ENCODE data around the gene MAP3K2.
"Not testable (repeated sequence)": the region's sequence is repeated elsewhere in the genome, so short reads cannot be mapped to it uniquely, and the experiment has no call there.

MAP3K2 gene

DNA sequence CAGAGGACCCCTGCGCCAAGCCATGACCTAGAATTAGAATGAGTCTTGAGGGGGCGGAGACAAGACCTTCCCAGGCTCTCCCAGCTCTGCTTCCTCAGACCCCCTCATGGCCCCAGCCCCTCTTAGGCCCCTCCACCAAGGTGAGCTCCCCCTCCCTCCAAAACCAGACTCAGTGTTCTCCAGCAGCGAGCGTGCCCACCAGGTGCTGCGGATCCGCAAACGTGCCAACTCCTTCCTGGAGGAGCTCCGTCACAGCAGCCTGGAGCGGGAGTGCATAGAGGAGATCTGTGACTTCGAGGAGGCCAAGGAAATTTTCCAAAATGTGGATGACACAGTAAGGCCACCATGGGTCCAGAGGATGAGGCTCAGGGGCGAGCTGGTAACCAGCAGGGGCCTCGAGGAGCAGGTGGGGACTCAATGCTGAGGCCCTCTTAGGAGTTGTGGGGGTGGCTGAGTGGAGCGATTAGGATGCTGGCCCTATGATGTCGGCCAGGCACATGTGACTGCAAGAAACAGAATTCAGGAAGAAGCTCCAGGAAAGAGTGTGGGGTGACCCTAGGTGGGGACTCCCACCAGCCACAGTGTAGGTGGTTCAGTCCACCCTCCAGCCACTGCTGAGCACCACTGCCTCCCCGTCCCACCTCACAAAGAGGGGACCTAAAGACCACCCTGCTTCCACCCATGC, 33.5 kb upstream of the MAP3K2 start:
- no peak for DNase-seq

DNA sequence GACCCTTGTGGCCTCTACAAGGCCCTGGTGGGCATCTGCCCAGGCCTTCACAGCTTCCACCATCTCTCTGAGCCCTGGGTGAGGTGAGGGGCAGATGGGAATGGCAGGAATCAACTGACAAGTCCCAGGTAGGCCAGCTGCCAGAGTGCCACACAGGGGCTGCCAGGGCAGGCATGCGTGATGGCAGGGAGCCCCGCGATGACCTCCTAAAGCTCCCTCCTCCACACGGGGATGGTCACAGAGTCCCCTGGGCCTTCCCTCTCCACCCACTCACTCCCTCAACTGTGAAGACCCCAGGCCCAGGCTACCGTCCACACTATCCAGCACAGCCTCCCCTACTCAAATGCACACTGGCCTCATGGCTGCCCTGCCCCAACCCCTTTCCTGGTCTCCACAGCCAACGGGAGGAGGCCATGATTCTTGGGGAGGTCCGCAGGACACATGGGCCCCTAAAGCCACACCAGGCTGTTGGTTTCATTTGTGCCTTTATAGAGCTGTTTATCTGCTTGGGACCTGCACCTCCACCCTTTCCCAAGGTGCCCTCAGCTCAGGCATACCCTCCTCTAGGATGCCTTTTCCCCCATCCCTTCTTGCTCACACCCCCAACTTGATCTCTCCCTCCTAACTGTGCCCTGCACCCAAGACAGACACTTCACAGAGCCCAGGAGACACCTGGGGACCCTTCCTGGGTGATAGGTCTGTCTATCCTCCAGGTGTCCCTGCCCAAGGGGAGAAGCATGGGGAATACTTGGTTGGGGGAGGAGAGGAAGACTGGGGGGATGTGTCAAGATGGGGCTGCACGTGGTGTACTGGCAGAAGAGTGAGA, 32.5 kb upstream of the MAP3K2 start:
- DNase-seq = no peak

DNA sequence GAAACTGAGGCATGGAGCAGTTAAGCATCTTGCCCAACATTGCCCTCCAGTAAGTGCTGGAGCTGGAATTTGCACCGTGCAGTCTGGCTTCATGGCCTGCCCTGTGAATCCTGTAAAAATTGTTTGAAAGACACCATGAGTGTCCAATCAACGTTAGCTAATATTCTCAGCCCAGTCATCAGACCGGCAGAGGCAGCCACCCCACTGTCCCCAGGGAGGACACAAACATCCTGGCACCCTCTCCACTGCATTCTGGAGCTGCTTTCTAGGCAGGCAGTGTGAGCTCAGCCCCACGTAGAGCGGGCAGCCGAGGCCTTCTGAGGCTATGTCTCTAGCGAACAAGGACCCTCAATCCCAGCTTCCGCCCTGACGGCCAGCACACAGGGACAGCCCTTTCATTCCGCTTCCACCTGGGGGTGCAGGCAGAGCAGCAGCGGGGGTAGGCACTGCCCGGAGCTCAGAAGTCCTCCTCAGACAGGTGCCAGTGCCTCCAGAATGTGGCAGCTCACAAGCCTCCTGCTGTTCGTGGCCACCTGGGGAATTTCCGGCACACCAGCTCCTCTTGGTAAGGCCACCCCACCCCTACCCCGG, 31.8 kb upstream of the MAP3K2 start:
- DNase-seq = no peak

DNA sequence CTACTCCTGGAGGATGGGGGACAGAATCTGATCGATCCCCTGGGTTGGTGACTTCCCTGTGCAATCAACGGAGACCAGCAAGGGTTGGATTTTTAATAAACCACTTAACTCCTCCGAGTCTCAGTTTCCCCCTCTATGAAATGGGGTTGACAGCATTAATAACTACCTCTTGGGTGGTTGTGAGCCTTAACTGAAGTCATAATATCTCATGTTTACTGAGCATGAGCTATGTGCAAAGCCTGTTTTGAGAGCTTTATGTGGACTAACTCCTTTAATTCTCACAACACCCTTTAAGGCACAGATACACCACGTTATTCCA, 31.3 kb upstream of the MAP3K2 start:
- DNase-seq = no peak

DNA sequence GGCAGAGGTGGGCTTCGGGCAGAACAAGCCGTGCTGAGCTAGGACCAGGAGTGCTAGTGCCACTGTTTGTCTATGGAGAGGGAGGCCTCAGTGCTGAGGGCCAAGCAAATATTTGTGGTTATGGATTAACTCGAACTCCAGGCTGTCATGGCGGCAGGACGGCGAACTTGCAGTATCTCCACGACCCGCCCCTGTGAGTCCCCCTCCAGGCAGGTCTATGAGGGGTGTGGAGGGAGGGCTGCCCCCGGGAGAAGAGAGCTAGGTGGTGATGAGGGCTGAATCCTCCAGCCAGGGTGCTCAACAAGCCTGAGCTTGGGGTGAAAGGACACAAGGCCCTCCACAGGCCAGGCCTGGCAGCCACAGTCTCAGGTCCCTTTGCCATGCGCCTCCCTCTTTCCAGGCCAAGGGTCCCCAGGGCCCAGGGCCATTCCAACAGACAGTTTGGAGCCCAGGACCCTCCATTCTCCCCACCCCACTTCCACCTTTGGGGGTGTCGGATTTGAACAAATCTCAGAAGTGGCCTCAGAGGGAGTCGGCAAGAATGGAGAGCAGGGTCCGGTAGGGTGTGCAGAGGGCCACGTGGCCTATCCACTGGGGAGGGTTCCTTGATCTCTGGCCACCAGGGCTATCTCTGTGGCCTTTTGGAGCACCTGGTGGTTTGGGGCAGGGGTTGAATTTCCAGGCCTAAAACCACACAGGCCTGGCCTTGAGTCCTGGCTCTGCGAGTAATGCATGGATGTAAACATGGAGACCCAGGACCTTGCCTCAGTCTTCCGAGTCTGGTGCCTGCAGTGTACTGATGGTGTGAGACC, 30.7 kb upstream of the MAP3K2 start, which contains the start of gene PROC:
TSS of gene PROC (plus strand) at position 128 of the 812 bp plus-strand sequence. CDS start 1,516 bp downstream, outside the sequence.
- DNase-seq = no peak

DNA sequence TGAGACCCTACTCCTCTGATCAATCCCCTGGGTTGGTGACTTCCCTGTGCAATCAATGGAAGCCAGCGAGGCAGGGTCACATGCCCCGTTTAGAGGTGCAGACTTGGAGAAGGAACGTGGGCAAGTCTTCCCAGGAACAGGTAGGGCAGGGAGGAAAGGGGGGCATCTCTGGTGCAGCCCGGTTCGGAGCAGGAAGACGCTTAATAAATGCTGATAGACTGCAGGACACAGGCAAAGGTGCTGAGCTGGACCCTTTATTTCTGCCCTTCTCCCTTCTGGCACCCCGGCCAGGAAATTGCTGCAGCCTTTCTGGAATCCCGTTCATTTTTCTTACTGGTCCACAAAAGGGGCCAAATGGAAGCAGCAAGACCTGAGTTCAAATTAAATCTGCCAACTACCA, 29.6 kb upstream of the MAP3K2 start:
- DNase-seq = no peak

DNA sequence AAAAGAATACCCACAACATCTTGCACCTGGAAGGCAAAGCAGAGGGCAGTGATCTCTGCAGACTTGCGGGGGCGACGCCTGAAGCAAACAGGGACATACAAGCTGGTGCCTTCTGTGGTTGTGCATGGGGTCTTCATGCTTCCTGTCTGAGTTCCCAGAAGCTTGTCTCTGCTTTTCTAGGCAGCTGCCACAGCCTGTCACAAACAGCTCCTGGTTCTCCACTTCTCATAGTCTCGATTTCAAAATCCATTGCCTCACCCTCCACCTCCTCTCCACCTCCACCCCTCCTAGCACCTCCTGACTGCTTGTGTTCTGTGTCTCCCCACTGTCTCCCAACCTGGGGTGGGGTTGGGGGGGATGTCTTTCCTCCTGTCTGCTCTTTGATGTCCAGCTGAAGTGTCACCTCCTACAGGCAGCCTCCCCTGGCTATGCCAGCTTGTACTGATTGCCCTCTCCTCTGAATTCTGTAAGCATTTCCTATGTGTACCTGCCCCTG, 28.8 kb upstream of the MAP3K2 start:
- no peak for DNase-seq

DNA sequence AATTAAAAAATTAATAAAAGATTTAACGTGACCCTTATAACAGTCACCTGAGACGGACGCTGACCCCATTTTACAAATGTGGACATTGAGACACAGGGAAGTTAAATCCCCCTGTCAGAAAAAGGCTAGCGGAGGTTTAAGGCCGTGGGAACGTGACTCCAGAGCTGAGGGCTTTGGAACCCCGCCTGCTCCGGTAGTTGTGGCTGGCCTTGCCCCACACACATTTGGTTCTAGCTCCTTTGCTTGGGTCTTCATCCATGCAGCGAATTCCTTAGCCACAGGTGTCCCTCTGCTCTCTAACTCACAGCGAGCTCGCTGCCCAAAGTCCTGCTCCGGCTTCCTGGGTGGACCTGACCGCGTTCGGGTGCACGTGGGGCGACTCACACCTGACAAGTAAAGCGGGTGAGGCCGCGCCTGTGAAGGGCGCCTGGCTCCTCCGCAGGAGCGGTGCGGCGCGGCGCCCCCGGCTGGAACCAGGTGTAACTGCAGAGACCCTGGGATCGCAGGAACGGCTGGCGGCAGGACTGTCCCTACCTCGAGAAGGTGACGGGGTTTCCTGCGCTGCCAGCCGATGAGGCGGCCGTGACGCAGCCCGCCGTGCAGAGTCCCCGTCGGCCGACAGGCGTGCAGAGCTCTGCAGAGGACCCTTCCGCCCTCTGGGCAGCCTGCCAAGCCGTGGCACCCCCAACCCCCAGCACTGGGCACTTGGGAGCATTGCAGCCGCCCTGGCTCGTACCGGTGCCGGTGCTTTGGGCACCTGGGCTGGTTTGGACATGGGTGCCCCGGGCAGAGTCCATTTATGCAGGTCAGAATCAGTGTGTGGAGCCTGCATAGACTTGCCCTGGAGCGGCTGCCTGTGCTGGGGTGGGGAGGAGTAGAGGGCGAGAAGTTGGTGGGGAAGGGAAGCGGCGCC, 28.1 kb upstream of the MAP3K2 start:
- peak; percentile 82 for DNase-seq

DNA sequence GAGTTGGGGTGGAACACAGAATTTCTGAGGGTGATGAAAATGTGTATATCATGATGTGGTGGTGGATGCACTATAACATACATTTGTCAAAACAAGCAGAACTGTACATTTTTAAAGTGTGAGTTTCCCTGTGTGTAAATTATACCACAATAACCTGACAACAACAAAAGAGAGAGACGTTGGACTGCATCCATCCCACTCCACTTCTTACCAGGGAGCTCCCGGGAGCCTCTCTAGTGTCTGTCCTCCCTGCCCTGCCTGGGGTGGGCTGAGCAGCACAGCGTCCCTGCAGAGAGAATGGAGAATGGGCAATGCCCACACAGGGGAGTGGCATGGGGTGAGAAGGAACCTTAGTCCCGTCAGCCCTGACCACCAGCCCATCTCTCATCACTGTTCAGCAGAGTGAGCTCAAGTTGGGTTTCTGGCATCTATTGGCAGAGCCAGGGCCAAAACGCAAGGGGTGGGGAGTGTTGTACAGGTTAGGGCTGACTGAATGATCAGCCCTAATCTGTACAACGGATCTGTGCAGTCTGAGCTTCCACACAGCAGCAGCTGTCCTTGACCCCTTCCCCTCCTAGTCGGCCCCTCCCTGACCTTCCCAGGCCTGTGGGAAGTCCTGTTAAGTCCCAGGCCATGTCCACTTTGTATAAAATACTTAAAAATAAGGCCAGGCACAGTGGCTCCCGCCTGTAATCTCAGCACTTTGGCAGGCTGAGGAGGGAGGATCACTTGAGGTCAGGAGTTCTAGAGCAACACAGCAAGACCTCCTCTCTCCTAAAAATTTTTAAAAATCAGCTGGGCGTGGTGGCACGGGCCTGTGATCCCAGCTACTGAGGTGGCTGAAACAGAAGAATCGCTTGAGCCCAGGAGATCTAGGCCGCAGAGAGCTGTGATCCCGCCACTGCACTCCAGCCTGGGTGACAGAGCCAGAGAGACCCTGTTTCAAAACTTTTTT, 27.1 kb upstream of the MAP3K2 start:
- DNase-seq = no peak

DNA sequence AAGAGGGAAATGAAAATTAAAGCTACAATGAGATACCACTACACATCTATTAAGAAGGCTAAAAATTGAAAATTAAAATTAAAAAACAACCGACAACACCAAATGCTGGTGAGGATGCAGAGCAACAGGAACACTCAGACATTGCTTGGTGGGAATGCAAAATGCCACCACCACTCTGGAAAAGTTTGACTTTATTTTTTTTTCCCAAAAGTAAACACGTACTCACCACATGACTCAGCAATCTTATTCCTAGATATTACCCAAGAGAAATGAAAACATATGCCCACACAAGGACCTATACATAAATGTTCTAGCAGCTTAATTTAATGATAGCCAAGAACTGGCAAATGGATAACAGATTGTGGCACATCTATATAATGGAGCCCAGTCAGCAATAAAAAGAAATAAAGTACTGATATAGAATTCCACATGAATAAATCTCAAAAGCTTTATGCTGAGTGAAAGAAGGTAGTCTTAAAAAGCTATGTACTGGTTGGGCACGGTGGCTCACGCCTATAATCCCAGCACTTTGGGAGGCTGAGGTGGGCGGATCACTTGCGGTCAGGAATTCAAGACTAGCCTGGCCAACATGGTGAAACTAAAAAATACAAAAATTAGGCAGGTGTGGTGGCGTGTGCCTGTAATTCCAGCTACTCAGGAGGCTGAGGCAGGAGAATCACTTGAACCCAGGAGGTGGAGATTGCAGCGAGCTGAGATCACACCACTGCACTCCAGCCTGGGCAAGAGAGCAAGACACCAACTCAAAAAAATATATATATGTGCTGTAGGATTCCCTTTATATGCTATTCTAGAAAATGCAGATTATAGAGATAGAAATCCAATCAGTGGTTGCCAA, 26.2 kb upstream of the MAP3K2 start:
- DNase-seq = no peak

DNA sequence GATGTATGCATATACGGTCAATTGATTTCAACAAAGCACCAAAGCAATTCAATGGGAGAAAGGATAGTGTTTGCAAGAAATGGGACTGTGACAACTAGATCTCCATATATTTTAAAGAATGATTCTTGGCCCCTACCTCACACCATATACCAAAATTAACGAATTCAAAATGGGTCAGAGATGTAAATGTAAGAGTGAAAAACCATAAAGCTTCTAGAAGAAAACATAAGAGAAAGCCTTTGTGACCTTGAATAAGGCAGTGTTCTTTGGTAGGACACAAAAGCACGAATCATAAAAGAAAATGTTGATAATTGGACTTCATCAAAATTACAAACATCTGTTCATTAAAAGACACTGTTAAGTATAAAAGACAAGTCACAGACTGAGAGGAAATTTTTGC, 25.4 kb upstream of the MAP3K2 start:
- no peak for DNase-seq

DNA sequence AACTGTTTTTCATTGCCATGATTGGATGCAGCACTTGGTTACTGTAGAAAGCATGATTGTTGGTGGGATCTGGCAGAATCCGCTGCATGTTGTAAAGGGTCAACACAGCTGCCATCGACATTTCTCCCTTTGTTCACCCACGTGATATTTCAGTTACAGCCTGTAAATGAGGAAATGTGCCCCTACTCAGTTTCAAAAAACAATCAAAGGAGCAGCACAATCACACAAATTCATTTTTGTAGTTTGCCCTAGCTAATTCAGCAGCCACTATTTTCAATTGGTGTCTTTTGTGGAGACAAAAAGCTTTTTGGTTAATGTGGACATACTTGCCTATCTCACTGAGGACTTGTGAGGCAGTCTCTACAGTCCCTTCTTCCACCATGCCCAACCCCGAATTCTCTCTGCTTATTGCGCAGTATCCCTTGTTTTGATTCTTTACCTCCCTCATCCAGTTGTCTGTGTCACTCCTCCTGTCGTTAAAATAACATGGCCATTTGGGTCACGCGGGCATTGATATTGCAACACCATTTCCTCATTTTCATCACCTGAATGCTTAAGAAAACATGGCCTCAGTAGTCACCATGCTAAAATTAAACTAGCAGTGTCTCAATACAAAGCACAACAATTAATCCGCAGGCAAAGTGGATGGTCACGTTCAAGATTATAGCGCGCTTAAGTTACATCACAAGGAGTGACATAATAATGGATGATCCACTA, 24.0 kb upstream of the MAP3K2 start:
- no peak for DNase-seq

DNA sequence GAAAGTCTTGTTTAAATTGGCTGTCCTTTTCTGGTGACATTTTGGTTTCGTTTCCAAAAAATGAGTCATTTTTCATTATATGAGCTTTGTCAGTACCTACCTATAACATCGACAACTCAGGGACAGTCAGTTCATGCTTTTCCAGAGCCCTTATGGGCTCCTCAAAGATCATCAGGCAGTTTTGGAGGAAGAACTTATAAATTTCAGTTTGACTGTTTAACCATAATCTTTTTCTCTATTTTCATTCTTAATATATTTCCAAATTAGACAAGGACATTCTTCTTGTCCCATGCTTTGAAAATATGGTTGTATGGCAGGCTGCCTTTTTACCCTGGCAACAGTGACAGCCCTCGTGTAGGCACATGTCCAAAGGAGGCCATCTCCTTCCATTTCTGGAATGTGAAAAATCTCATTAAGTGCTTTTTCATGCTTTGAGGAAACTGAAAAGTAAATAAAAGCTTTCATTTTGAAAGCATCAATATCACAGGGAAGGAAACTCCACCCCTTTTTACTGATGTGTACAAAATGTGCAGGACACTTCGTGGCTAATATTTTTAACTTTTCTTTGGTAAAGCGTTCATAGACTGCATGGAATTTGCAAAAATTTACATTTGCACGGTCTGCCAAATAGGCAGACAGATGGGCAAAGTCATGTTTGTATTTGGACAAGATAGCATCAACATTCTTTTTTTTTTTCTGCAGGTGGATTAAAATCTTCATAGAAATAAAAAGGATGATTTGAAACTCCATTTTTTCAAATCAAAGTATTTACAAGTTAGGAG, 23.3 kb upstream of the MAP3K2 start:
- DNase-seq = no peak

DNA sequence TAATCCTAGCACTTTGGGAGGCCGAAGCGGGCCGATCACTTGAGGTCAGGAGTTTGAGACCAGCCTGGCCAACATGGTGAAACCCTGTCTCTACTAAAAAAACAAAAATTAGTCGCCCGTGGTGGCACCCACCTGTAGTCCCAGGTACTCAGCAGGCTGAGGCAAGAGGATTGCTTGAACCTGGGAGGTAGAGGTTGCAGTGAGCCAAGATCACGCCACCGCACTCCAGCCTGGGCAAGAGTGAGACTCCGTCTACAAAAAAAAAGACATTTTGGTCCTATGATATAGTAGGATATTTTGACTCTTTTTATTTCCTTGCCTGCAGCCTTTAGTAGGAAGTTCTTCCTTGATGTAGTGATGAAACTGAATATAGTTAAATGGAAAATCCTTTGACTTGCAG, 21.9 kb upstream of the MAP3K2 start:
- not testable (repeated sequence) for DNase-seq

DNA sequence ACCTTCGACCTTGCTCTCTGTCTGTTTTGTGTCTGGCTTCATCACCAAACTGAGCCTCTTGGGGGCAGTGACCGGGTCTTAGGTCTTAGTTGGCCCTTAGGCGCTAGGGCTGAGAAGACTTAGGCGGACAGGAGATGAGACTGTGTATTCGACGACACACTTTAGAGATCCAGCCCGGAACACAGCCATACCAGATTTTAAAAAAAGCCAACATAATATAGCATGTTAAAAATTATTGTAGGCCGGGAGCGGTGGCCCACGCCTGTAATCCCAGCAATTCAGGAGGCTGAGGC, 21.0 kb upstream of the MAP3K2 start:
- no peak for DNase-seq

DNA sequence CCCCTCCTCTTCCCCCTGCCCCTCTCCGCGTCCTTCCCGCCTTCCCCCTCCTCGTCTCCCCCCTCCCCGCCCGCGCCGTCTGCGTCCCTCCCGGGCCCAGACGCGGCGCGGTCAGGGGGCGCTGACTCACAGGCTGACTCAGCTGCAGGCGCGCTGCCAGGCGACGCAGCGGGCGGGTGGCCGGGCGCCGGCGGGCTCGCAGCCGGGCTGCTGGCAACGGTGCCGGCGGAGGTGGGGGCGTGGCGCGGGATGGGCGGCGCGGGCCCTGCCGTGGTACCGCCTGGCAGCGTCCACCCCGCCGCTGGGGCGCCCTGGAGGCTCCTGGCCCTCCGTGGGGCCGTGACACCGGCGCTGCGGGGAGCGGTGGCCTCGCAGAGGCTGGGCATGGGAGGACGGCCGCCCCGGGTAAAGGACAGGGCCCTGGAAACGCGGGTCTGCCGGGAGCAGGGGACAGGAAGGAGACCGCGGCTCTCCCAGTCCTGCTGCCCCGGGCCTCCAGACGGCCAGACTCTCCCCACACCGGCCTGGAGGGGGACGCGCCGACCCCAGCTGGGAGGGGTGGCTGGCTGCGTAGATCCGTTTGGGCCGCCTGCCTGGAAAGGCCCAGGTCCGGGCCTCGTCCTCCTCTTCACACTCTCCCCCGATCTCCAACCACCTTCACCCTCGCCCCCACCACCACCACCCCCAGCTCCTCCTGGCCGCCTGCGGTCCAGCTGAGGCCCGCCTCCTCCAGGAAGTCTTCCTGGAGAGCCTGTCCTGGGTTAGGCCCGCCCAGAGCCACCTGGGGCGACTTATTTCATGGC, 20.4 kb upstream of the MAP3K2 start:
- DNase-seq = peak; percentile 92

DNA sequence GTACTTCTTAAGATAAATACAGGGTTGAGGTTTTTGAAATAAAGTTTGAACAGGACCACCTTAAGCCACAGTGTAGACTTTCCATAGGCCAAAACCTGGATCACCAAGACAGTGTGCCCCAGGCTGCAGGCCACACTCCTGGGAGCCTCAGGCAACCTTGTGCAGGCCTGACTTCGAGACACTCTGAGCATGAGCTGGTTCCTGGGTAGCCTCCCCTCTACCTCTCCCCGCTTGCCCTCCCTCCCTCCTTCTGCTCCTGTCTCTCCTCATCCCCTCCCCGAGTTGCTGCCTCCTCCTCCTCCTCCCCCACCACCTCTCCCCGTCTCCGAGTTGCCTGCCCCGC, 19.9 kb upstream of the MAP3K2 start:
- no peak for DNase-seq

DNA sequence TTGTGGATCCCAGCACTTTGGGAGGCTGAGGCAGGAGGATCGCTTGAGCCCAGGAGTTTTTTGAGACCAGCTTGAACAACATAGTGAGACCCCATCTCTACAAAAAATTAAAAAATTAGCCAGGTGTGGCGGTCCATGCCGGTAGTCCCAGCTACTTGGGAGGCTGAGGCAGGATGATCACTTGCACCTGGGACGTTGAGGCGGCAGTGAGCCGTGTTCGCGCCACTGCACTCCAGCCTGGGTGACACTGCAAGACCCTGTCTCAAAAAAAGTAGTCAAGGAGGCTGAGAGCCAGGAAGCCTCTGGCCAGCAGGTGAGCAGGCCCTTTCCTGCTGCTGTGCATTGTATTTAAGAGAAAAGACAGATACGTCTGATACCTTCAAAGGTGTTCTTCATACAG, 19.3 kb upstream of the MAP3K2 start:
- DNase-seq = no peak
